IPS-NIHi11 (cell line): ENCODE data around the gene PARP9.

Experiments
- DNase-seq: peaks from one replicate; pipeline ENCODE4 v3.0.0; 2012; ENCODE audit warnings: mixed read lengths, low spot score

PARP9 gene

DNA sequence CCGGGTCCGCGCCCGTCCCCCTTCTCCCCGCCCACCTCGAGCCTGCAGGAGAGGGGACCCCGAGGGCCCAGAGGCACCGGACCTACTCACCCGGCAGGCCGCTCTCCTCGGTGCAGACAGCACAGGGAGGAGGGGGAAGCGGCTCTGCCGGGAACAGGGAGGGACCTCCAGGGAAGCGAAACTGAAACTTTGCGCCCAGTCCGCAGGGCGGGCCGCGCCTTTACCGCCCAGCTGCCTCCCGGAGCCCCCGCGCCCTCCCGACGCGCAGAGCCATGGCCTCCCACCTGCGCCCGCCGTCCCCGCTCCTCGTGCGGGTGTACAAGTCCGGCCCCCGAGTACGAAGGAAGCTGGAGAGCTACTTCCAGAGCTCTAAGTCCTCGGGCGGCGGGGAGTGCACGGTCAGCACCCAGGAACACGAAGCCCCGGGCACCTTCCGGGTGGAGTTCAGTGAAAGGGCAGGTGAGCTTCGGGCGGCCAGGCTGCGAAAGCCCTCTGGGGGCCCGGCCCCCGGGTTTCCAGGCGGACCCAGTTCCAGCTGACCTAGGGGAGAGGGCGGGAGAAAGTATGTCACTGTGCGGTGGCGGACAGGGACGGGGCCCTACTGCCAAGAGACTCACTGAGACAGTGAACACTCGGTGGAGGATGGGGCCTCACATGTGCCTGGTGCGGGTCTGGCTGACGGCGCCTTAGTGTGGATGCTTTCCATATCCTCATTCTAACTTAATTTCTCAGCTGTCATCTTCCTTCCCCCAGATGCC lies at the start of gene PARP9, which contains the start of gene DTX3L:
TSS of gene PARP9 (minus strand) at position 146 of the 758 bp plus-strand sequence. CDS start 4,680 bp downstream, outside the sequence.
TSS of gene DTX3L (plus strand) at position 184 of the 758 bp plus-strand sequence. CDS start at position 273, 89 bp downstream.
- DNase-seq, result peak; percentile 83

DNA sequence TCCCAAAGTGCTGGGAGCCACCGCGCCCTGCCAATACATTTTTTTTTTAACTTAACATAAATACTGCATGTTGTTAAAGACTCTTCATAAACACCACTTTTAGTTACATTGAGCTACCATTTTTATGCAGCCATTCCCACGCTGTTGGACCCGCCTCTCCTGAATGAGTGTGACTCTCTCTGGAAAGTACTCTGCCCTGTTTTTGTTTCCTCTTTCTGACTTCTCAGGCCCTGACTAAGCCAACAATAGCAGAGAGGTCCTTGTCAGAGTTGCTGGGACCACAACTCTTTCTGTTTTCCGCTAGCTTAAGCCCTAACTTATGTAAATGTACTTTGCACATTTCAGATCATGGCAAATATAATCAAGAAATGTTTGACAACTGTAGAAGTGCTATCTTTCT lies 48.6 kb upstream of the PARP9 start:
- no peak for DNase-seq

DNA sequence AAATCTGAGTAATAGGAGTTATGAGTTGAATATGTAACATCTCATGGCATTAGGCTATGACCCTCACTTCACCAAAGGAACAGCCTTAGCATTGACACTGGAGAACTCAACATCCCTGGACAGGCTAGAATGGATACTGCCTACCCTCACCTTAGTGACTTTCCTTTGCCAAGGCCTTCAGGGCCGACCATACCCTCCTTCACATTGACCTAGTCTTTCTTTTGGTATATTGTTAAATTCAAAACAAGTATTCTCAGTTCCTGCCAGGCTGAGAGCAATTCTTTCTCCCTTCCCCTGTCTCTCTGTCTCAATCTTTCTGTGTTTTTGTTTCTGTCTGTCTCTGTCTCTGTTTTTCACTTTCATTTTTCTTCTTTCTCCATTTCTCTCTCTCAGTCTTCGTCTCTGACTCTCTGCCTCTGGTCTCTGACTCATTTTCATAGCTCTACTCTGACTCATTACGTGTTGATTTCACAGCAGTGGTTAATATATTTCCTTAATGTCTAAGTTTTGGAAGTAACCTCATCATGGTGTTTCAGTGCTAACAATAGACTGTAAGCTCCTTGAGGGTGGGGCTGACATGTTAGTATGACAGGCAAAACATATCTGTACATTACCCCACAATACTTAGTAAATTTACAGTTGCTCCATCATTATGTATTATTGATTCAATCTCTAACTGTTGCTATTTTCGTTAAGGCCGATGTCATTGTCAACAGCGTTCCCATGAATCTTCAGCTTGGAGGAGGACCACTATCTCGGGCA lies 45.9 kb upstream of the PARP9 start:
- DNase-seq, result no peak

DNA sequence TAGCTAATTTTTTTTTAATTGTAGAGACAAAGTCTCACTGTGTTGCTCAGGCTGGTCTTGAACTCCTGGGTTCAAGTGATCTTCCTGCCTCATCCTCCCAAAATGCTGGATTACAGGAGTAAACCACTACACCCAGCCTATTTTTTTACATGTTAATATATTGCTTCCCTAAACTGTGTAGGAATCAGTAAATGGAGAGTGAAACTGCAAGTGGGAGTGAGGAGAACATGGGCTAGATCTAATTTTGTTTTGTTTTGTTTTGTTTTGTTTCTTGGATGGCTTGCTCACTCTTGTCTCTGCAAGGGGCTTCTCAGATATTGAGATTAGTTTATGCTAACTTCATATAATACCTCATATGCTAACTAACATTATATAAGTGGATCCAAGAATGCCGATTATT lies 44.8 kb upstream of the PARP9 start:
- no peak for DNase-seq

DNA sequence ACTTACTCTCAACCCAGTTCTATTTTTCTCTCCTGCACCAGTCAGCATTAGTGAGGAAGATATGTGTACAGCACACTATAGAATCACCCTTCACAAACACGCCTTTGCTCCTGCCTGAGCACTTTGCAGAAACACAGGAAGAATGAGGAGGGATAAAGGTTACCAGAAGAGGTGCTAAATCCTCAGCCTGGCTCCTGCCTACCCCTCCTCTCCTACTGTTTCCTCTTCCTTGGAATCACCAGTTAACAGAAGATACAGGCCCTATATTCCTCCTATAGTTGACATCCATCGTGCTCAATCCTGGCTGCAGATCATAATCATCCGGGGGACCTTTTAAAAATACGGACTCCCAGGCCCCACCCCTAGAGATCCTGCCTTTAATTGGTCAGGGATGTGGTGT lies 42.2 kb upstream of the PARP9 start:
- no peak for DNase-seq

DNA sequence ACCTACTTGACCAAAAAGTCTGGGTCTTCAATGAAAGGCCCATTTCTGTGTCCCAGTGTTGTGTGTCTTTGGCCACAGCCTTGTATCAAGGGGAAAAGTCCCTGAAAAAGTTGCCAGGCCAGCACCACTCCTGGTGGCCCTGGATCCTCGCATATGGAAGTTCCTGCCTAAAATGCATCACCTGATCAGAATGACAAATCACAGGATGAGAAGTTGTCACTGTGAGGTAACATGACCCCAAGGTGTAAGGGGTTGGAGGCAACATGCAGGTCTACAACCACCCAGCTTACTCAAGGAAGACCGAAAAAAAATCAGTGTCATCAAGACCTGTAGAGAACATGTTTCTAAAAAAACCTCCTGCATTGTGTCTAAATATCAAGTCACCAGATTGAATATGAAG lies 39.0 kb upstream of the PARP9 start:
- DNase-seq, result no peak

DNA sequence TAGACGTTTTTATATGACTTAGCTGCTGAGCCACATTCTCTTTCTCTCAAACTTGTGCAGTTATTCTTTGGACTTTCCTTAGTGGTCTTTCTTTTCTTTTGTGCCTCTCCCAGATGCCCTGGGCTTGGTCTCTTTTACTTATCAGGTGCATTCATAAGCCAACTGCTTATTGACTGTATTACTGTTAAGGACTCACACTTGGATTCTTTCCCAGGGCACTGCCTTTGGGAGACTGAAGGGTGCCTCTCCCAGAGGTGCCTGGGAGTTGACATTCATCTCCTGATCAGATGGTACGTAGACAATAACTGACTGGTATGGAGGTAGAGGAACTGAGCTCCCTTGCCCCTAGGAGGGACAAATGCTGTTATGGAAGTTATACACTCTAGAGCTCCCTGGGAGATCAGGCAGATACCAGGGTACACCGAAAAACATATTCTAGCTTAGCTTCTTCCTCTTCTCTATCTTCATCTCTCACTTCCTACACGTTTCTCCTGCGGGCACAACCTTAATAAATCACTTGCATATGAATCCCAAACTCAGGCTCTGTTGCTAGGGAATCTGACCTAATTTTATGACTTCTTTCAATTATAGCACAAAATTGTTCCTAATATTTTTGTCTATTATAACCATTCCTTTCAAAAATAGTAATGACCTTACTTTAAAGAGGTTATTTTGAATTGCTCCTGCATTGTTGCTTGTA lies 38.1 kb upstream of the PARP9 start:
- no peak for DNase-seq

DNA sequence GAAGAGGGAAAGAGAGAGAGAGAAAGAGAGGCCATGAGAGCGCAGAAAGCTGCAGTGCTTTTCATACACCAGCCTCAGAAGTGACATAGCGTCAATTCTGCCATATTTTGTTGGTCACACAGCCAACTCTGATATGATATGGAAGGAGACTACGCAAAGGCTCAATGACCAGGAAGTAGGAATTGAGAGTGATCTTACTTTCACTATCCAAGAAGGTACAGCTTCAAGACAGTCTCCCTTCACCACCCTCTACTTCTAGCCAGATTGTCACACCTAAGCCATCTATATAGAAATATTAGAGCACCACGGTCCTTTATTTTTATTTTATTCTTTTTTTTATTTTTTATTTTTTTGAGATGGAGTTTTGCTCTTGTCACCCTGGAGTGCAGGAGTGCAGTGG lies 34.5 kb upstream of the PARP9 start:
- DNase-seq, result no peak

DNA sequence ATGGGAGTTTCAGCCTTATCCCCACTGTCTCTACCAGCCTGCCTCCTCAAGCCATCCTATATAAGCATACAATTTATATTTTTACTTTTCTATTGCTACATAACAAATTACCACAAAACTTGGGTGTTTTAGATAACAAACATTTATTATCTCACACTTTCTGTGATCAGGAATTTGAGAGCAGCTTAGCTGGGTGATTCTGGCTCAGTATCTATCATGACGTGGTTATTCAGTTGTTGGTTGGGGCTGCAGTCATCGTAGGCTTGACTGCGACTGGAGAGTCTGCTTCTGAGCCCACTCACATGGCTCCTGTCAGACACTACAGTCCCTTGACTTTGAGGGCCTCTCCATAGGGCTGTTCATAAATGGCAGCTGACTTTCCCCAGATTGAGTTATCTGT lies 34.1 kb upstream of the PARP9 start:
- no peak for DNase-seq

DNA sequence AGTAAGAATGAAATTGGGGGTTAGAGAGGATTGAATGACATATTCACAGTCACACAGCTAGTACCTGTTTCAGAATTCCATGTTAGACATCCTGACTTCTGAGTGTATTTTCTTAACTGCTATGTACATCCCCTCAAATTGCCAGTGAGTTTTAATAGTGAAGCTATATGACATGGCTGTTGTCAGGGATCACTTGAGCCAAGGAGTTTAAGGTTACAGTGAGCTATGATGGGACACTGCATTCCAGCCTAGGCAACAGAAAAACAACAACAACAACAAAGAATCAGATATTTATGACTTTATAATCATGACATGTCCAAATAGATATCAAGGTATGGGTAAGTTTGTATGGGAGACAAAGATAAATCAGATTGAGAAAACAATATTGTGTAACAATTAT lies 29.9 kb upstream of the PARP9 start:
- DNase-seq, result no peak

DNA sequence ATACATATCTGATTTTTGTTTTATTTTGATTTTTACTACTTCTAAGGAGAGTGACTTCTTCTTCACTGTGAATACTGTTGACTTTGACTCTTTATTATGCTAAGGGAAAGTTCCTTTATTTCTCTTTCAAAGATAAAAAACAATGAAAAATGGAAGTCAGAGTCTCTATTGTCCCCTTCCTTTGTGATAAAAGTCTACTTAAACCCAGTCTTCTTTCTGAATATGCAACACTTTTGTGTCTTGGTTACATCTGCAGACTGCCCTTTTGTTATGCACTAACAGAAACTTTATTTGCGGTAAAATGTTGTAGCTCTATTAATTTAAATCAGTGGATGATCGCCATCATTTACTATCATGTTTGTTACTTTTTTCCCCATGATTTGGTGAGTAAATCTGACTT lies 26.5 kb upstream of the PARP9 start:
- no peak for DNase-seq

DNA sequence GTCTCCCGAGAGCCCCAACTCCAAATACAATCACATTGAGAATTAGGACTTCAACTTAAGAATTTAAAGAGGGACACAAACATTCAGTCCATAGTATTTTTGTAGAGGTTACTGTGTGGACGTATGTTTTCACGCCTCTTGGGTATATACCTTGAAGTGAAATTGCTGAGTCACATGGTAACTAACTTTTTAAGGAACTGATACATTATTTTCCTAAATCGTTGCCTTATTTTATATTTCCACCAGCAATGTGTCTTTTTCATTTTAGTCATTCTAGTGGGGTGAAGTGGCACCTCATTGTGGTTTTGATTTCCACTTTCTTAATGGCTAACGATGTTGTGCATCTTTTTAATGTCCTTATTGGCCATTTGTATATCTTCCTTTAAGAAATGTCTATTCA lies 25.2 kb upstream of the PARP9 start:
- DNase-seq, result no peak

DNA sequence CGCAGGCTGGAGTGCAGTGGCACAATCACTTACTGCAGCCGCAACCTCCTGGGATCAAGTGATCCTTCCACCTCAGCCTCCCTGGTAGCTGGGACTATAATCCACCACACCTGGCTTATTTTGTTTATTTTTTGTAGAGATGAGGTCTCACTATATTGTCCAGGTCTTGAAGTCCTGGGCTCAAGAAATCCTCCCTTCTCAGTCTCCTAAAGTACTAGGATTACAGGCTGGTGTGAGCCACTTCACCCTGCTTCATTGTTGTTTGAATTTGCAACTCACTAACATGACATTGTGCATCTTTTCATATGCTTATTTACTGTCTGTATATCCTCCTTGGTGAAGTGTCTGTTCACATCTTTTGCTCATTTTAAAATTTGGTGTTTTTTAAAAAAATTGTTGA lies 23.5 kb upstream of the PARP9 start:
- DNase-seq, result no peak

DNA sequence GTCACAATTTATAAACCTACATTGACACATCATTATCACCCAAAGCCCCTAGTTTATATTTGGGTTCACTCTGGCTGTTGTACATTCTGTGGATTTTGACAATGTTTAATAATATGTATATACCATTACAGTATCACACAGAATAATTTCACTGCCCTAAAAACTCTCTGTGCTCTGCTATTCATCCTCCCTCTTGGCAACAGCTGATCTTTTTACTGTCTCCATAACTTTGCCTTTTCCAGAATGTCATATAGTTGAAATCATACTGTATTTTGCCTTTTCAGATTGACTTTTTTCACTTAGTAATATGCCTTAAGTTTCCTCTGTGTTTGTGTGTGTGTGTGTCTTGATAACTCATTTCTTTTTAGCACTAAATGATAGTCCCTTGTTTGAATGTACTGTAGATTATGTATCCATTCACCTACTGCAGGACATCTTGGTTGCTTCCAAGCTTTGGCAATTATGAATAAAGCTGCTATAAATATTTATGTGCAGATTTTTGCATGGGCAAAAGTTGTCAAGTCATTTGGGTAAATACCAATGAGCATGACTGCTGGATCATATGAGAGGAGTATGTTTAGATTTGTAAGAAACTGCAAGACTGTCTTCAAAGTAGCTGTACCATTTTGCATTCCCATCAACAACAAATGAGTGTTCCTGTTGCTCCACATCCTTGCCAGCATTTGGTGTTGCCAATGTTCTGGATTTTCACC lies 22.8 kb upstream of the PARP9 start:
- DNase-seq, result no peak

DNA sequence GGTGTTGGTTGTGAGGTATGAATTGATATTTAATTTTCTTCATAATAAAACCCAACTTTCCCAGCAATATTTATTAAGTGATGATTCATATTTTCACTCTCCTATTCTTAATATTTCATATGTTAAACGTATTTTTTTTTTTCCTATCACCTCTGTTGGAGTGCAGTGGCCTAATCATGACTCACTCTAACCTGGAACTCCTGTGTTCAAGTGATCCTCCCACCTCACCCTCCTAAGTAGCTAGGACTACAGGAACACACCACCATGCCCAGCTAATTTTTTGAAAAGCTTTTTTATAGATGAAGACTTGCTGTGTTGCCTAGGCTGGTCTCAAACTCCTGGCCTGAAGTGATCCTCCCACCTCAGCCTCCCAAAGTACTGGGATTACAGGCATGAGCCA lies 22.0 kb upstream of the PARP9 start:
- no peak for DNase-seq

DNA sequence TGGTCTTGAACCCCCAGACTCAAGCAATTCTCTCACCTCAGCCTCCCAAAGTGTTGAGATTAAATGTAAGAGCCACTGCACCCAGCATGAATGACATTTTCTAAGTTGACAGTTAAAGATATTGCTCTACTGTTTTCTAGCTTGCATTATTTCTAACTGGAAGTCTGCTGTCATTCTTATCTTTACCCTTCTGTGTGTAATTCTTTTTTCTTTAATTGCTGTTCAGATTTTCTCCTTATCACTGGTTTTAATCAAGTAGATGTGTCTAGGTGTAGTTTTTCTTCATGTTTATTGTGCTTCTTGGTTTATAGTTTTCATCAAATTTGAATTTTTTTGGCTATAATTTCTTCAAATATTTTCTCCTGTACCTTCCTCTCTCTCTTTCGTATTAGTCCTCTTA lies 18.3 kb upstream of the PARP9 start:
- no peak for DNase-seq

DNA sequence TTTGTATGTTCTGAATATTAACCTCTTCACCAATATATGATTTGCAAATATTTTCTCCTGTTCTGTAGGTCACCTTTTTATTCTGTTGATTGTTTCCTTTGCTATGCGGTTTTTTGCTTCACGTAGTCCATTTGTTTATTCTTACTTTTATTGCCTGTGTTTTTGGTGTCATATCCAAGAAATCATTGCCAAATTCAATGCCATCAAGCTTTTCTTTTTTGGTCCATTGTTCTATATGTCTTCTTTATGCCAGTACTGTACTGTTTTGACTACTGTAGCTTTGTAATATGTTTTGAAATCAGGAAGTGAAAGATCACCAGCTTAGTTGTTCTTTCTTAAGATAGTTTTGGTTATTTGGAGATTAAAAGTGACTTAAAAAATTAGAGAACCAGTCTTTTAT lies 17.5 kb upstream of the PARP9 start:
- no peak for DNase-seq

DNA sequence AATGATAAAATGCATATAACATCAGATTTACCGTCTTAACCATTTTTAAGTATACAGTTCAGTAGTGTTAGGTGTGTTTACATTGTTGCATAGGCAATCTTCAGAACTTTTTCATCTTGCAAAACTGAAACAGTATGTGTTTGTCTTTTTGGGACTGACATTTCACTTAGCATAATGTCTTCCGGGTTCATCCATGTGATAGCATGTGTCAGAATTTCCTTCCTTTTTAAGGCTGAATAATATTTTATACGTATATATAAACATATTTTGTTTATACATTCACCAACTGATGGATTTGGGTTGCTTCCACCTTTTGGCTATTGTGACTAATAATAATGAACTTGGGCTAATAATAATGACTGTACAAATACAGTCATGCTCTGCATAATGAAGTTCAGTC lies 16.4 kb upstream of the PARP9 start:
- no peak for DNase-seq

DNA sequence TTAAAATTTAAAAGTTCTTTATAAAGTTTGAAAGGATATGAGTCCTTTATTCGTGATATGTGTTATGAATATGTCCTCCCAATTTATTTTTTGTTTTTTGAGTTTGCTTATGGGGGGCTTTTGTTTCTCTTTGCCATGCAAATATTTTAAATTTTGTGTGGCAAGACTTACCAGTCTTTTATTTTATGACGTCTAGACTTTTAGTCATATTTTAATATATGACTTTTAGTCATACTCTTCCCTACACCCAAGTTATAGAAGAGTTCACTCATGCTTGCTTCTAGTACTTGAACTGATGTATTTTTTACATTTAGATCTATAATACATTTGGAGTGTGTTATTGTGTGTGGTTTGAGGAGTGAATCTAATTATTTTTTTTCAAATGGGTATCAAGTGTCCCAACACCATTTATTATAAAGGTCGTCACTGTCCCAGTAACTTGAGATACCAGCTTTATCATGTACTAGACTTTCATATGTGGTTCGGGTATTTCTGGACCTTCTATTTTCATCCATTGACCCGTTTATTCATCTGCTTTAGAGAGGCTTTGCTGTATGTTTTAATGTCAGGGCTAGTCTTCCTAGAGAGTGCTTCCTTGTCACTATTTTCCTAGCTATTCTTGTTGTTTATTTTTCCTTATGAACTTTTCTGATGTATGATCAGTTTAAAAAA lies 14.1 kb upstream of the PARP9 start:
- no peak for DNase-seq

DNA sequence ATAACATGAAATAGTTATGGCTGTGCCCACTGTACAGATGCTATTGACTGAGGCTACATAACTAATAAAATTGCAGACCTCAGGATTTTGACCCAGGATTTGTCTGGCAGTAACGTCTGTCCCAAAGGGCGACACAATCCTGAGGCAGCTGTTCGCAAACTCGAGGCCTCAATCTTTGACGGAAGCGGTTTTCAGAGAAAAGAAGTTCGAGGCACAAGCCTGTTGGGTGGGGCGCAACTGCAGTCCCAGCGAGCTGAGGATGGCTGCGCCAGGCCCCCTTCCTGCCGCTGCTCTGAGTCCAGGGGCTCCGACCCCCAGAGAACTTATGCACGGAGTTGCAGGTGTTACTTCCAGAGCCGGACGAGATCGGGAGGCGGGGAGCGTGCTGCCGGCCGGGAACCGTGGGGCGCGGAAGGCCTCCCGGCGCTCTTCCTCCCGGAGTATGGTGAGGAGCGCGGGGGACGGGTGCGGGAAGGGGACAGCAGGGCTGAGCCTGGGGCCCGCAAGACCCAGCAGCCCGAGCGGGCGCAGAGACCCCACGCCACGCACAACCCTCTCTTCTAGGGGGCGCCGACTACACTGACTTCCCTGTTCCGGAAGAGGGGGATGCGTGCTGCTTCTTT lies 13.4 kb upstream of the PARP9 start, which contains the start of gene PARP15:
TSS of gene PARP15 (plus strand) at position 242 of the 623 bp plus-strand sequence. CDS start at position 260, 18 bp downstream.
- DNase-seq, result peak; percentile 33
